ENCODE measurements around the gene NTNG1.

DNA sequence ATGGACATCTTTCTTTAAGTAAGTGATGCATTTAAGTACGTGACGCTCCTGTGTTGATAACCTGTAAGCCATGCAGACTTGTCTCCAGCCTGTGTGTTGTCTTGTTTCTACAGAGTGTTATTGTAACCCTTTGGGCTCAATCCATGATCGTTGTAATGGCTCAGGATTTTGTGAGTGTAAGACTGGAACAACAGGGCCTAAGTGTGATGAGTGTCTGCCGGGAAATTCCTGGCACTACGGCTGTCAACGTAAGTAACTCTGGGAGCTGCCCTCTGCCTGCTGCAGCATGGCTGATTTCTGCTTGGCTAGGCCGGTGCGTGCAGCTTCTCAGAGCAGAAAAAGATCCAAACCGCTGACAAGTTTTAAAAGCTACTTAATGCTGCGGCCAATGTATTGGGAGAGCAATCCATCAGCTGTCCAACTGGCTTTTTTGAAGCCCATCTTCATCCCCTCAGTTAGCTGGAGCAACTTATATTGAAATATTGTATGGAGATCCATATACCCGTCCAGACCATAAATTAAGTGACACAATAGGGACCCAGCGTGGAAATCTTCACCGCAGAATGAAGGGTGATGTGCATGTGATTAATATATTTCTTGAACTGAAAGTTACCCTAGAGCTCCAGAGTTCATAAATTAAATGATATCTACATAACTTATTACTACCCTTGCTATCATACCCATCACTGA is 295.9 kb downstream of the NTNG1 start:
- TF ChIP-seq POLR2AphosphoS5 (IDR thresholded peaks at IDR 0.05; ENCODE audit: low read depth, low read length) (no peak), POLR2A (IDR thresholded peaks at IDR 0.05; ENCODE audit: low read depth, low read length) (no peak), TAF1 (IDR thresholded peaks at IDR 0.05; ENCODE audit: borderline replicate concordance, low read depth, low read length) (no peak)
